GM12891 (cell line): ENCODE results near the gene JPH4.

Experiments used
- PAX5 ChIP-seq: IDR thresholded peaks from 2 replicates; pipeline ENCODE4 v1.6.1; 2011; ENCODE audit warnings: low read length, moderate library complexity, mild to moderate bottlenecking; ENCODE audit not compliant: insufficient read depth, severe bottlenecking
- POLR2A ChIP-seq: IDR thresholded peaks from 2 replicates; pipeline ENCODE4 v1.6.1; 2011; ENCODE audit warnings: low read depth, low read length, control low read depth
- POLR2AphosphoS5 ChIP-seq: IDR thresholded peaks from 2 replicates; pipeline ENCODE4 v1.6.1; 2011; ENCODE audit warnings: low read depth, low read length, control low read depth
- TAF1 ChIP-seq: IDR thresholded peaks from 2 replicates; pipeline ENCODE4 v1.6.1; 2011; ENCODE audit warnings: low read depth, low read length, control low read depth

- TF ChIP-seq TAF1 (no peak), POLR2A (no peak), POLR2AphosphoS5 (no peak), PAX5 (no peak)
These were observed 56.6 kb downstream of the JPH4 start for GRCh38 chr14:23521785-23522640.
